Activated T-cell treated with anti-CD3 and anti-CD28 coated beads, Interleukin-2, amount 50 U/mL, for 24 hours (primary cell): ENCODE measurements around the gene LEFTY2.
"Not testable (repeated sequence)": the region's sequence is repeated elsewhere in the genome, so short reads cannot be mapped to it uniquely, and the experiment has no call there.

Source experiments
- DNase-seq: peaks from one replicate; pipeline ENCODE4 v3.0.0-alpha.2; 2020
- H3K27ac Mint-ChIP-seq: 2 replicates; pipeline ENCODE4 v1.8.0; 2020; ENCODE audit warnings: mild to moderate bottlenecking, mixed read lengths
- H3K27me3 Mint-ChIP-seq: 2 replicates; pipeline ENCODE4 v1.8.0; 2020; ENCODE audit warnings: mixed read lengths
- H3K36me3 Mint-ChIP-seq: 2 replicates; pipeline ENCODE4 v1.8.0; 2020; ENCODE audit warnings: low read depth, mixed read lengths
- H3K4me1 Mint-ChIP-seq: 2 replicates; pipeline ENCODE4 v1.8.0; 2020; ENCODE audit warnings: low read depth, mixed read lengths
- H3K4me3 Mint-ChIP-seq: 2 replicates; pipeline ENCODE4 v1.8.0; 2020; ENCODE audit warnings: mild to moderate bottlenecking, moderate library complexity, mixed read lengths
- H3K9me3 Mint-ChIP-seq: 2 replicates; pipeline ENCODE4 v1.8.0; 2020; ENCODE audit warnings: mixed read lengths

The LEFTY2 gene

DNA sequence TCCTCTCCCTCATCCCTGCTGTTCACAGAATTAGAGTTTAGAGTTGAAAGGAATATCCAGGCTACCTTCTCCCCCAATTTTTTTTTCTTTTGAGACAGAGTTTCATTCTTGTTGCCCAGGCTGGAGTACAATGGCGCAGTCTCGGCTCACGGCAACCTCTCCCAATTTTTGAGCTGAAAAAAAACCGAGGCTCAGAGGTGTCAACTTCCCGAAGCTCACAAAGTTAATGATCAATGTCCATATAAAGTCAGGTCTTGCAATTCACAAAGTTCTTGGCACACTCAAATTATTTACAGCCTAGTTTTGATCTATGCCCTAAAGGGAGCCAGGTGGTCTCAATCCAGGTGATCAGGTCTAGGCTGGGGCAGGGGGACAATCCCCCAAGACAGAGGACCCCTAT lies 51.3 kb downstream of the LEFTY2 start:
- no peak overlapping the region for H3K4me3 Mint-ChIP-seq
- H3K27ac Mint-ChIP-seq: no peak overlapping the region
- no peaks in the 10 kb centered on the region for H3K9me3 Mint-ChIP-seq
- no peaks in the 10 kb centered on the region for H3K36me3 Mint-ChIP-seq
- no peaks in the 10 kb centered on the region for H3K27me3 Mint-ChIP-seq
- no peak for DNase-seq
- peaks cover 4% of the 10 kb centered on the region for H3K4me1 Mint-ChIP-seq

- Mint-ChIP-seq H3K4me1 (peaks cover 5% of the 10 kb centered on the region), H3K4me3 (no peak within 1 kb of the TSS), H3K27me3 (no peaks in the 10 kb centered on the region), H3K9me3 (no peaks in the 10 kb centered on the region), H3K27ac (no peak within 1 kb of the TSS), H3K36me3 (no peaks in the 10 kb centered on the region)
- DNase-seq: no peak
Measured at GRCh38 chr1:225888898-225889601, 52.0 kb downstream of the LEFTY2 start, which contains the start of gene LEFTY1. Gene LEFTY1, minus strand, starts transcription at chr1:225889146. Its CDS starts 80 bp downstream, at chr1:225889066.

- no peak overlapping the region for H3K27ac Mint-ChIP-seq
Measured at GRCh38 chr1:225888289-225888897, 52.6 kb downstream of the LEFTY2 start.

DNA sequence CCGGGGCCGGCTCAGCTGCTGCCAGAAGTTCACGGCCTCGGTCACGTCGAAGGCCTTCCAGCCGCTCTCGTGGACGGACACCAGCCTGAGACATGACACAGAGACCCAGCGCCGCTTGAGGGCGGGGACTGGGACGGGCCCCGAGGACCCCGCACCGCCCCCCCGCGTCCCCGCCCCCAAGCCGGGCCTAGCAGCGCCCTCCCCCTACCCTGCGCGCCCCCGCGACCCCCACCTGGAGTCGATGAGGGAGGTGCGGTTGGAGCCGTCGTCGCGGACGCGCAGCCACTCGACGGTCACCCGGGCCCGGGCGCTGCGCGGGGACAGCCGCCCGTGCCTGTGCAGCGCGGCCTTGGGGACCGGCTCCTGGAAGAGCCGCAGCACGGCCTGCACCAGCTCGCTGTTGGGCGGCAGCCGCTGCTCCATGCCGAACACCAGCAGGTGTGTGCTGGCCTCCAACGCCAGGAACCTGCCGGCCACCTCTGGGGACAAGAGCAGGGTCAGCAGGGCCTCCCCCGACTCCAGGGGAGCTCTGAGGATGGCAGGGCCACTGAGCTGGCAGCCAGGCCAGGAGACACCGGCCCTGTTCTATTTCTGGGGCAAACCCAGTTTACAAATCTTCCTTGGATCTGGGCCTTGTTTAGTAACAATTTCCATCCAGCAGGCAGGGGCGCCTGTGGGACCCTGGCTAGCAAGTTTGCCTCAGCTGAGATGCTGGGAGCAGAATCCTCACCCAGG lies 53.3 kb downstream of the LEFTY2 start:
- not testable (repeated sequence) for H3K9me3 Mint-ChIP-seq, DNase-seq, H3K27me3 Mint-ChIP-seq, H3K27ac Mint-ChIP-seq, H3K4me3 Mint-ChIP-seq, H3K36me3 Mint-ChIP-seq
- peaks cover 13% of the 10 kb centered on the region for H3K4me1 Mint-ChIP-seq

More at GRCh38 chr1:225888289-225888897, 52.6 kb downstream of the LEFTY2 start:
- Mint-ChIP-seq H3K4me1 (peaks cover 10% of the 10 kb centered on the region), H3K36me3 (no peaks in the 10 kb centered on the region), H3K9me3 (no peaks in the 10 kb centered on the region), H3K27me3 (no peaks in the 10 kb centered on the region), H3K4me3 (no peak overlapping the region)
- DNase-seq: no peak

DNA sequence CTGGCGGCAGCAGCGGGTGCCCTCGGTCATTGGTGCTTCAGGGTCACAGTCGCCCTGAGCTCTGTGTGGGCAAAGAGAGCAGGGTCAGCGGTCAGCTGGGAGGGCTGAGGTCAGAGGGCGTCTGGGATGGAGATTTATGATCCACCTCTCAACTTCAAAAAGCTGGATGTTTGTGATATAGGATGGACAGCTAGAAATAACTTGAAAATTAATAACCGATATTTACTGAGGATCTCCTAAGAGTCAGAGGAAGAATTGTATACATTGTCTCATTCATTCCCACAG lies 54.0 kb downstream of the LEFTY2 start:
- no peak for DNase-seq
- Mint-ChIP-seq H3K36me3 (peaks cover 4% of the 10 kb centered on the region), H3K4me3 (no peak overlapping the region), H3K9me3 (no peaks in the 10 kb centered on the region), H3K4me1 (peaks cover 13% of the 10 kb centered on the region), H3K27ac (no peak overlapping the region), H3K27me3 (no peaks in the 10 kb centered on the region)
